ENCODE measurements around the gene DTX4. TPM values are rescaled to one million over a fixed set of nuclear protein-coding genes. Genes with fewer than 3 reads are reported as not detected.

The DTX4 gene
- total RNA-seq, 1 donor from 2014 or later, result 9.9 TPM

DNA sequence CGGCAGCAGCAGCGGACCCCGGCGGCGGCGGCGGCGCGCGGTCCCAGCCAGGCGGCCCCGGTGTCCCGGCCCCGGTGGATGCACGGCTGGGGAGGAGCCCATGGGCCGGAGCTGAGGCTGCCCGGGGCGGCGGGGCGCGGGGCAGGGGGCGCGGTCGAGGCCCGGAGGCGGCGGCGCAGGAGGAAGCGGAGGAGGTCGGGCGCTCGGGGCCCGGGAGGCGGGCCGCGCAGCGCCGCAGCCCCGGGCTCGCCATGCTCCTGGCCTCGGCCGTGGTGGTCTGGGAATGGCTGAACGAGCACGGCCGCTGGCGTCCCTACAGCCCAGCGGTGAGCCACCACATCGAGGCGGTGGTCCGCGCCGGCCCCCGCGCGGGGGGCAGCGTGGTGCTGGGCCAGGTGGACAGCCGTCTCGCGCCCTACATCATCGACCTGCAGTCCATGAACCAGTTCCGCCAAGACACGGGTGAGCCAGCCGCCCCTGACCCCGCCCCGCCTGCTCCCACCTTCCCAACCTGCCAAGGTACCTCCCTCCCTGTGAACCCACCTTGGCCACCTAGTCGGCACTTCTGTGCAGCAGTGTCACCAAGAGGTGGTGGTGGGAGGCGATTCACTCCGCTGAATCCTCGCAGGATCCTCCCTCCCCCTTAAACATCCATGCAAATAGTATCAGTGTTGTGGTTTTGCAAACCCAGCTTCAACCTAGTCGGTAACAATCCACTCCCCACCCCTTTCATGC, 580 bp downstream of the DTX4 start:
- Histone ChIP-seq H3K36me3 (ENCODE audit: control insufficient read depth in 3 of 3, insufficient read depth in 3 of 3, low read length in 3 of 3) (no peaks in the 10 kb centered on the region), H3K9me3 (ENCODE audit: control insufficient read depth in 3 of 3, low read length in 3 of 3) (no peaks in the 10 kb centered on the region), H3K4me1 (ENCODE audit: control insufficient read depth in 3 of 3, insufficient read depth in 3 of 3, low read length in 3 of 3) (peaks cover 7 to 17% (median 12%) of the 10 kb centered on the region in 3 donors), H3K9ac (ENCODE audit: low read depth in 1 of 3, low read length in 3 of 3) (peak overlapping the region in 2 of 3 donors; percentile 48 to 50), H3K27me3 (ENCODE audit: control insufficient read depth in 3 of 3, insufficient read depth in 3 of 3, low read length in 3 of 3) (peaks cover 6 to 11% (median 9%) of the 10 kb centered on the region in 3 donors), H3K4me3 (ENCODE audit: low read length in 3 of 3) (peak overlapping the region; percentile 77 to 81 (median 78)), H3K27ac (ENCODE audit: low read depth, low read length) (no peak overlapping the region)

DNA sequence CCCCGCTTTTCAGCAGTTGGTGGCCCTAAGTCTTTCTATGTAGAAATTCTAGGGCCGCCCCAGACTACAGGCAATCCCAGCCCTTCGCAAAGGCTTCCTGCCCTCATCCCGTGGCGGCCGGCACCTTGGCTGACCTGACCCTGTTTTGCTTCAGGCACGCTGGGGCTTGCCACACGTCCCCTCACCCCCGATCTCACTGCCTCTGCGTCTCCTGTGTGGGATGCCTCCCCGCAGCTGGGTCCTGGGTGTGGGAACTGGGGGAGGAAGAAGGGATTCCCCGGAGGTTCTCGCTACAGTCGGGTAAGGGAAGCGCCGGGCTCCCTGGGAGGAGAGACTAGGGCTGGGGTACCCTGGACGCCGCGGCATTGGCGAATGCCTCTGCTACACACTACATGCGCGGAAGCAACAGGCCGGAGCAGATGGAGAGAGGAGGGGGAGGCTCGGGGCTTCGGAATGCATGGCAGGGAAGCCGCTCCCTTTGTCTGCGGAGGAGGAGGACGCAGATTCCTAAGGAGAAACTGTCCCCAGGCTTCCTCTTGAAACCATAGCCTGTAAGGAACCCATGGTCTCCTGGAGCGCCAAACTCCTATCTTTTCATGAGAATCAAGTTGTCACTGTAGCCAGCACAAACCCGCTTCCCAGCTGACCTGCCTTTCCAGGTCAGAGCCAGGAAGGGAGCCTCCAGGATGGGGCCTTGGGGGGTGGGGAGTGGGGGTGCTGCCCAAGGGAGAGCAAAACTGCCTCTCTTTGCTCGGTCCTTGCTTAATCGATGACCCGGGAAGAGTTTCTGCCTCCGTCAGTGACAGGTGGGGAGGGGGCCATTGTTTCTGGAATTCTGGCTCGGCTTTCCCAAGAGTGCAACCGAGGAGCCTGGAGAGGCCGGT, 1.4 kb downstream of the DTX4 start:
- peak overlapping the region; percentile 12 for H3K27ac ChIP-seq (ENCODE audit: low read depth, low read length)
- H3K4me1 ChIP-seq (ENCODE audit: control insufficient read depth in 3 of 3, insufficient read depth in 3 of 3, low read length in 3 of 3), result peaks cover 7 to 17% (median 12%) of the 10 kb centered on the region in 3 donors
- H3K36me3 ChIP-seq (ENCODE audit: control insufficient read depth in 3 of 3, insufficient read depth in 3 of 3, low read length in 3 of 3), result no peaks in the 10 kb centered on the region
- H3K4me3 ChIP-seq (ENCODE audit: low read length in 3 of 3), result peak overlapping the region; percentile 69 to 81 (median 70)
- H3K27me3 ChIP-seq (ENCODE audit: control insufficient read depth in 3 of 3, insufficient read depth in 3 of 3, low read length in 3 of 3), result peaks cover 6 to 11% (median 9%) of the 10 kb centered on the region in 3 donors
- no peaks in the 10 kb centered on the region for H3K9me3 ChIP-seq (ENCODE audit: control insufficient read depth in 3 of 3, low read length in 3 of 3)
- H3K9ac ChIP-seq (ENCODE audit: low read depth in 1 of 3, low read length in 3 of 3), result peak overlapping the region in 2 of 3 donors; percentile 48 to 50

DNA sequence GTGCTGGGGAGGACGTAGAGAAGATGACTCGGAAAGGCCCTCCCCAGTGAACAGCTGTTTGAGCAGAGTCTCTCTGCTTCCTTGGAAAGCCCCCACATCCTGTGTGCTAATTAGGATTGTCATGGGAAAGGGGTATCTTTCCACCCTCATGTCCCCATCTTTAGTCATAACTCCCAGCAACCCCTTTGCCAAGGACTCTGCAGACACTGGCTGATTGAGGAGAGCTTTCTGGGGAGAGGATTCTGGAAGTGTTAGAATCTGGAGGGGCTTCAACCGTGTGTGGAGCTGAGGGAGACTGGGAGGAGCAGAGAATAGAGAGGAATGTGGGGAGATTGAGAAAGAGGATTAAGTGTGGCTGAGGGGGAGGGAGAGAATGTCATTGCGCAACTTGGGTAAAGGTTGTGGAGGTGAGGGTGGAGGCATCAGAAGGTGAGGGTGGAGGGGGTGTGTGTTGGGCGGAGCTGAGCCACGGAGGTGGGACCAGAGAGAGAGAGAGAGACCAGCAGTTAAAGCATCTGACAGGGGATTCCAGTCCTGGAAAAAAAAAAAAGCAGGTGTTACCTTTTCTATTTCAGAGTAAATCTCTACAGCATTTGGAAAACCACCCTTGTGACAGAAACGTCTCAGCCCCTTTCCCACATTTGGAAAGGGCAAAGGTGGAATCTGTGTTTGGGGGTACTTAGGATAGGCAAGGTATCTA, 2.2 kb downstream of the DTX4 start:
- Histone ChIP-seq H3K27me3 (ENCODE audit: control insufficient read depth in 3 of 3, insufficient read depth in 3 of 3, low read length in 3 of 3) (peaks cover 6 to 11% (median 9%) of the 10 kb centered on the region in 3 donors), H3K9me3 (ENCODE audit: control insufficient read depth in 3 of 3, low read length in 3 of 3) (no peaks in the 10 kb centered on the region), H3K4me3 (ENCODE audit: low read length in 3 of 3) (peak overlapping the region in 2 of 3 donors; percentile 70 to 81), H3K36me3 (ENCODE audit: control insufficient read depth in 3 of 3, insufficient read depth in 3 of 3, low read length in 3 of 3) (no peaks in the 10 kb centered on the region), H3K27ac (ENCODE audit: low read depth, low read length) (no peak overlapping the region), H3K4me1 (ENCODE audit: control insufficient read depth in 3 of 3, insufficient read depth in 3 of 3, low read length in 3 of 3) (peaks cover 7 to 17% (median 12%) of the 10 kb centered on the region in 3 donors), H3K9ac (ENCODE audit: low read depth in 1 of 3, low read length in 3 of 3) (peak overlapping the region in 1 of 3 donors; percentile 25)

DNA sequence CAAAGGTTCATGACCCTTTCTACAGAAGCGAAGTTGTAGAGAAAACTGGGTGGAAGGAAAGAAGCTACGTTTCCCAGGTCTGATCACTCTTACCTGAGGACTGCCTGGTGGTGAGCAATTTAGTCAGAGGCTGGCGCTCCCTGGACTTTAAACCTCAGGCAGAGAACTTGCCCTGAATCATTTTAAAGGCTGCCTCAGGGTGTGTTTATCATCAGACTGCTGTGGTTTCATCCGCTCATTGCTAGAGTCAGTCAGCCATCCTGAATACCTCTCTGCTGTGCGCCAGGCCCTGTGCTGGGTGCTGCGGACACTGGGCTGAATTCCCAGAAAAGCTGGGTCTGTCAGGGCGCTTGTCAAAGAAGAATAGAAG, 2.7 kb downstream of the DTX4 start:
- Histone ChIP-seq H3K36me3 (ENCODE audit: control insufficient read depth in 3 of 3, insufficient read depth in 3 of 3, low read length in 3 of 3) (no peaks in the 10 kb centered on the region), H3K9ac (ENCODE audit: low read depth in 1 of 3, low read length in 3 of 3) (no peak overlapping the region), H3K9me3 (ENCODE audit: control insufficient read depth in 3 of 3, low read length in 3 of 3) (no peaks in the 10 kb centered on the region), H3K27ac (ENCODE audit: low read depth, low read length) (no peak overlapping the region), H3K27me3 (ENCODE audit: control insufficient read depth in 3 of 3, insufficient read depth in 3 of 3, low read length in 3 of 3) (peaks cover 6 to 11% (median 9%) of the 10 kb centered on the region in 3 donors), H3K4me1 (ENCODE audit: control insufficient read depth in 3 of 3, insufficient read depth in 3 of 3, low read length in 3 of 3) (peaks cover 7 to 17% (median 12%) of the 10 kb centered on the region in 3 donors), H3K4me3 (ENCODE audit: low read length in 3 of 3) (no peak overlapping the region)

DNA sequence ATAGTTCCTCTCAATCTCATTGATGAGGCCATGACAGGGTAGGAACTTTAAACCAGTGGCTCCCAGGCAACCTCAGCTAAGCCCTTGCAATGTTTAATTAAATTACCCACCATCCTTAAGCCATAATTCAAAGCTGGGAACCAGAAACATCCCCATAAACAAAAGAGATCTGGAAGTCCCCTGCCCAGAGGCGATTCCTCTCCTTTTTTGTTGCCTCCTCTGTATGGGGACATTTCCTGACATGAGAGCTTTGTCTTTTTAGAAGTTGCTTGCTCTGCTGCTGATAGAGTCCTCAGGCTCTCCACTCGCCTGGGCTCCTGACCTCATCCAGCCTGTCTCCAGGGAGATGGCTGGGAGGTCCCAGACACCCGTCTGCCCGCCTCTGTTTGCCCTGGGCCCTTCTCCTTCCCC, 3.2 kb downstream of the DTX4 start:
- Histone ChIP-seq H3K36me3 (ENCODE audit: control insufficient read depth in 3 of 3, insufficient read depth in 3 of 3, low read length in 3 of 3) (no peaks in the 10 kb centered on the region), H3K4me3 (ENCODE audit: low read length in 3 of 3) (no peak overlapping the region), H3K9ac (ENCODE audit: low read depth in 1 of 3, low read length in 3 of 3) (no peak overlapping the region), H3K9me3 (ENCODE audit: control insufficient read depth in 3 of 3, low read length in 3 of 3) (no peaks in the 10 kb centered on the region), H3K27me3 (ENCODE audit: control insufficient read depth in 3 of 3, insufficient read depth in 3 of 3, low read length in 3 of 3) (peaks cover 6 to 11% (median 9%) of the 10 kb centered on the region in 3 donors), H3K27ac (ENCODE audit: low read depth, low read length) (no peak overlapping the region), H3K4me1 (ENCODE audit: control insufficient read depth in 3 of 3, insufficient read depth in 3 of 3, low read length in 3 of 3) (peaks cover 7 to 17% (median 12%) of the 10 kb centered on the region in 3 donors)

DNA sequence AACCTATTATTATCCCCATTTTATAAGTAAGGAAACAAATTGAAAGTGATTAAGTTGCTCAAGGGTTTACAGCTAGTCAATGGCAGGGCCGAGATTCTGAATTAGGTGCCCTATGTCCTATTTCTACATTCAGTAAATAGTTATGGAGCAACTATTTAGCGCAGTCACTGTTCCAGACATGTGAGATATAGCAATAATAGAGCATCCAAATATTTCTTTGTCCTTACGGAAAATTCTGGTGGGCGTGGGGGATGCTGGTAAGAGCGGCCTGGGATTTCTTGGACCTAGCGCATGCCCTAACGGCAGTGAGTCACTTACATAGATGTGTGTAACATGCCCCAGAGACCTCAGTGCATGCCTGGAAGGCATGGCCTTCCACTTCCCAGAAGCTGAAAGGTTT, 4.4 kb downstream of the DTX4 start:
- Histone ChIP-seq H3K36me3 (ENCODE audit: control insufficient read depth in 3 of 3, insufficient read depth in 3 of 3, low read length in 3 of 3) (no peaks in the 10 kb centered on the region), H3K9me3 (ENCODE audit: control insufficient read depth in 3 of 3, low read length in 3 of 3) (no peaks in the 10 kb centered on the region), H3K27ac (ENCODE audit: low read depth, low read length) (no peak overlapping the region), H3K4me1 (ENCODE audit: control insufficient read depth in 3 of 3, insufficient read depth in 3 of 3, low read length in 3 of 3) (peaks cover 7 to 17% (median 11%) of the 10 kb centered on the region in 3 donors), H3K9ac (ENCODE audit: low read depth in 1 of 3, low read length in 3 of 3) (no peak overlapping the region), H3K4me3 (ENCODE audit: low read length in 3 of 3) (no peak overlapping the region), H3K27me3 (ENCODE audit: control insufficient read depth in 3 of 3, insufficient read depth in 3 of 3, low read length in 3 of 3) (peaks cover 6 to 11% (median 9%) of the 10 kb centered on the region in 3 donors)

DNA sequence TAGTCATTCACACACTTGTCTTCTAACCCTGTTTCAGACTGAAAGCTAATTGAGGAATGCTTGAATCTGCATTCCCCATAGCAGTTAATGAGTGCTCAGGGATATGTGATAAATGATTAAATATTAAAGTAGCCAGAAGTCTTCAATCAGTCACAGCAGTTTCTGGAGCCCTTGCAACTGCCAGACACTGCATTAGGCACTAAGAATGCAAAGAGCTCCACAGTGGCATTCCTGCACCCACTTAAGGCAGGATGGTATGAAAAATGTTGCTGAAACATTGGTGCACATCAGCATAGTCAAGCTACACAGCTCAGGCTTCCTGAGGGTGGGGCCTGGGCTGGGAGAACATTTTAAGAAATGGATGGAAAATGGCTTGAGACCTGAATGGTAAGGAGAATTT, 6.5 kb downstream of the DTX4 start:
- Histone ChIP-seq H3K9ac (ENCODE audit: low read depth in 1 of 3, low read length in 3 of 3) (no peak overlapping the region), H3K27ac (ENCODE audit: low read depth, low read length) (no peak overlapping the region), H3K9me3 (ENCODE audit: control insufficient read depth in 3 of 3, low read length in 3 of 3) (no peaks in the 10 kb centered on the region), H3K27me3 (ENCODE audit: control insufficient read depth in 3 of 3, insufficient read depth in 3 of 3, low read length in 3 of 3) (peaks cover 0 to under 1% (median under 1%) of the 10 kb centered on the region in 3 donors), H3K4me1 (ENCODE audit: control insufficient read depth in 3 of 3, insufficient read depth in 3 of 3, low read length in 3 of 3) (peaks cover 0 to 4% (median 2%) of the 10 kb centered on the region in 3 donors), H3K4me3 (ENCODE audit: low read length in 3 of 3) (no peak overlapping the region), H3K36me3 (ENCODE audit: control insufficient read depth in 3 of 3, insufficient read depth in 3 of 3, low read length in 3 of 3) (peaks cover 0 to 5% (median 0%) of the 10 kb centered on the region in 3 donors)

DNA sequence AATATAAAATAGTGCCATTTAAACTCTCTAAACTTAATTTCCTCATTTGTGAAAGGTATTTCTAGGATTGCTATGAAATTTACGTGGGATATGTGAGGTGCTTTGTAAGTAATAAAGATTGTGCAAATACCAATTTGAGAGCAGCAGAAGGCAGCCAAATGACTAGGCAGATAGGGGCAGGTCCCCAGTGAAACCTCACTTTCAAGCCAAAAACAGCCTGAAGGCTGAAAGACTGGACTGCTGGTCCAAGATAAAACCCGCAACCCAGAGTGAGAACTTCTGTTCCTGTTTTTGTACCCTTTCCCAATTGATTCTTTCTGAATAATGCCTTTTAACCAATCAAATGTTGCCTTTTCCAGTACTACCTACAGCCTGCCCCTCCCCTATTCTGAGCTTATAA, 7.2 kb downstream of the DTX4 start:
- H3K36me3 ChIP-seq (ENCODE audit: control insufficient read depth in 3 of 3, insufficient read depth in 3 of 3, low read length in 3 of 3), result peaks cover 0 to 5% (median 0%) of the 10 kb centered on the region in 3 donors
- H3K4me1 ChIP-seq (ENCODE audit: control insufficient read depth in 3 of 3, insufficient read depth in 3 of 3, low read length in 3 of 3), result peaks cover 0 to 6% (median 0%) of the 10 kb centered on the region in 3 donors
- no peak overlapping the region for H3K4me3 ChIP-seq (ENCODE audit: low read length in 3 of 3)
- H3K27me3 ChIP-seq (ENCODE audit: control insufficient read depth in 3 of 3, insufficient read depth in 3 of 3, low read length in 3 of 3), result no peaks in the 10 kb centered on the region
- no peak overlapping the region for H3K27ac ChIP-seq (ENCODE audit: low read depth, low read length)
- H3K9me3 ChIP-seq (ENCODE audit: control insufficient read depth in 3 of 3, low read length in 3 of 3), result no peaks in the 10 kb centered on the region
- H3K9ac ChIP-seq (ENCODE audit: low read depth in 1 of 3, low read length in 3 of 3), result no peak overlapping the region

DNA sequence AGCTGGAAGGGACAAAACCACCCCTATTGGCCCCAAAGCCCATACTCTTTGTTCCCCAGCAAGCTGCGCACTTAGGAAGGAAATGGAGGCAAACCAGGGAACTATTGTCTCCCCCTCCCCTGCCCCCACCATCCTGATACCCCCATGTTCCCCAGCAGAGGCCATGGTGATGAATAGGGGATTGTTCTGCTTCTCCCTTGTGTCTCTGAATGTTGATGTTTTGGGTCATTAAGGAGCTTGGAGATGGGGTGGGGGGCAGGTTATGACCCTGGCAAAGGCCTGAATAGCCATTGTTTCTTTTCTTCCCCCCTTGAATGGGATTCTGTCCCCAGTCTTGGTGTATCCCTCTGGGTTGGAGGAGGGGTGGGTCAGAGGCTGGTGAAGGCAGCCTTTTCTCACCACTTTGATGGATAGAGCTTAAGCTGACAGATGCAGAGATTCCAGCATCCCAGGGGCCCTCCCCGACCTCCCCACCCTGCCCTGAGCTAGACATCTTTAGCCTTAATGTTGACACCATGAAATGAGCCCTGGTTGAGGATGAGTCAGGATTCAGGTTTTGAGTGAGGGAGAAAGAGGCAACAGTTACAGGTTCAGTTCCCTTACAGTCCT, 8.3 kb downstream of the DTX4 start:
- Histone ChIP-seq H3K27me3 (ENCODE audit: control insufficient read depth in 3 of 3, insufficient read depth in 3 of 3, low read length in 3 of 3) (peaks cover 0 to 2% (median 0%) of the 10 kb centered on the region in 3 donors), H3K9me3 (ENCODE audit: control insufficient read depth in 3 of 3, low read length in 3 of 3) (no peaks in the 10 kb centered on the region), H3K27ac (ENCODE audit: low read depth, low read length) (no peak overlapping the region), H3K36me3 (ENCODE audit: control insufficient read depth in 3 of 3, insufficient read depth in 3 of 3, low read length in 3 of 3) (peaks cover 0 to 5% (median 0%) of the 10 kb centered on the region in 3 donors), H3K9ac (ENCODE audit: low read depth in 1 of 3, low read length in 3 of 3) (no peak overlapping the region), H3K4me1 (ENCODE audit: control insufficient read depth in 3 of 3, insufficient read depth in 3 of 3, low read length in 3 of 3) (peaks cover 0 to 6% (median 0%) of the 10 kb centered on the region in 3 donors), H3K4me3 (ENCODE audit: low read length in 3 of 3) (no peak overlapping the region)
